LHCN-M2 (cell line): Measurements from ENCODE around the gene DARS1. TPM values are rescaled to one million over a fixed set of nuclear protein-coding genes. Genes with fewer than 3 reads are reported as not detected.
"Not testable (repeated sequence)": the region's sequence is repeated elsewhere in the genome, so short reads cannot be mapped to it uniquely, and the experiment has no call there.

Source experiments
- DNase-seq: peaks from one replicate; pipeline ENCODE4 v3.0.0-alpha.2; 2012; ENCODE audit warnings: low read depth
- total RNA-seq: library from RNA; depleted of rRNA; stranded (reverse); fragments of >200 nt; gene quantifications from 2 replicates; pipeline ENCODE4 v1.2.3, GENCODE V29; 2014; rRNA removed

The DARS1 gene
- total RNA-seq, 1 experiment from 2014 or later, result 98.0 TPM

GRCh38 chr2:135888587-135888986 is 96.8 kb downstream of the DARS1 start:
- DNase-seq, result not testable (repeated sequence)

GRCh38 chr2:135885709-135886108 is 99.7 kb downstream of the DARS1 start:
- DNase-seq, result no peak

- no peak for DNase-seq
Observed at GRCh38 chr2:135882415-135882814, 103.0 kb downstream of the DARS1 start.

GRCh38 chr2:135876770-135877169 is 108.7 kb downstream of the DARS1 start:
- DNase-seq, result not testable (repeated sequence)

- peak; percentile 98 for DNase-seq
Observed at GRCh38 chr2:135876066-135876711, 109.2 kb downstream of the DARS1 start, which contains the start of gene MCM6. Gene MCM6 (minus strand): TSS chr2:135876443. CDS start chr2:135876365, 78 bp downstream.

GRCh38 chr2:135875491-135876065 is 109.8 kb downstream of the DARS1 start:
- DNase-seq, result peak; percentile 53

- DNase-seq, result no peak
Observed at GRCh38 chr2:135874777-135875365, 110.6 kb downstream of the DARS1 start.

- DNase-seq, result no peak
Observed at GRCh38 chr2:135870571-135870970, 114.9 kb downstream of the DARS1 start.

- DNase-seq, result no peak
Observed at GRCh38 chr2:135863233-135863632, 122.2 kb downstream of the DARS1 start.

- no peak for DNase-seq
Observed at GRCh38 chr2:135862718-135863117, 122.7 kb downstream of the DARS1 start.

Other genes starting within 250 kb of the DARS1 start
- gene UBXN4, start 243.8 kb downstream of the DARS1 start, total RNA-seq, result 44.1 and 56.4 TPM in 2 replicates
- gene LCT, start 148.4 kb downstream of the DARS1 start, total RNA-seq, result 0.06 TPM in 1 of 2 replicates, not detected in the other
- gene MCM6, start 109.2 kb downstream of the DARS1 start, total RNA-seq, result 29.8 and 34.6 TPM in 2 replicates
- not detected in 2 replicates for gene CXCR4, start 132.5 kb upstream of the DARS1 start, total RNA-seq